BJ (cell line): ENCODE data around the gene SCFD1. TPM values are rescaled to one million over a fixed set of nuclear protein-coding genes. Genes with fewer than 3 reads are reported as not detected.
"Not testable (repeated sequence)": the region's sequence is repeated elsewhere in the genome, so short reads cannot be mapped to it uniquely, and the experiment has no call there.

Experiments
- CTCF ChIA-PET: fragments of 350-600 bp; formaldehyde crosslinking; extraction: SDS; loops from one replicate; lab custom pipeline; 2021; ENCODE audit warnings: antibody characterized with exemption, inconsistent platforms; lab: Yijun Ruan, JAX
- POLR2A ChIA-PET: fragments of 300-600 bp; sonication (Branson Sonifier 250); formaldehyde crosslinking; extraction: SDS; loops from one replicate; lab custom pipeline; 2021; ENCODE audit warnings: antibody characterized with exemption; lab: Charles Lee
- DNase-seq: peaks from one replicate; pipeline ENCODE4 v3.0.0-alpha.2; 2011; ENCODE audit warnings: low read depth
- H3K27me3 ChIP-seq: 2 replicates; pipeline ENCODE4 v1.6.0; 2011; ENCODE audit warnings: low read length; ENCODE audit not compliant: control insufficient read depth, insufficient read depth
- H3K36me3 ChIP-seq: 2 replicates; pipeline ENCODE4 v1.5.1; 2011; ENCODE audit warnings: low read length; ENCODE audit not compliant: control insufficient read depth, insufficient read depth
- H3K4me3 ChIP-seq: 2 replicates; pipeline ENCODE4 v1.5.1; 2011; ENCODE audit warnings: low read depth, mild to moderate bottlenecking, control low read depth, low read length
- polyA plus RNA-seq: library from polyadenylated mRNA; depleted of rRNA; stranded (reverse); fragments of >200 nt; gene quantifications from 2 replicates; pipeline ENCODE4 v1.2.3, GENCODE V29; 2011
- TF ChIP-seq, protein P1 (sequence below): IDR thresholded peaks from 2 replicates; pipeline ENCODE4 v1.5.1; 2011; ENCODE audit warnings: low read depth, mild to moderate bottlenecking, control low read depth, inconsistent platforms, low read length, moderate library complexity; ENCODE audit not compliant: insufficient read depth

The SCFD1 gene
- polyA plus RNA-seq, 1 experiment: 61.0 TPM

- DNase-seq: no peak
- no peaks in the 10 kb centered on the region for H3K27me3 ChIP-seq
- TF ChIP-seq, protein P1, sequence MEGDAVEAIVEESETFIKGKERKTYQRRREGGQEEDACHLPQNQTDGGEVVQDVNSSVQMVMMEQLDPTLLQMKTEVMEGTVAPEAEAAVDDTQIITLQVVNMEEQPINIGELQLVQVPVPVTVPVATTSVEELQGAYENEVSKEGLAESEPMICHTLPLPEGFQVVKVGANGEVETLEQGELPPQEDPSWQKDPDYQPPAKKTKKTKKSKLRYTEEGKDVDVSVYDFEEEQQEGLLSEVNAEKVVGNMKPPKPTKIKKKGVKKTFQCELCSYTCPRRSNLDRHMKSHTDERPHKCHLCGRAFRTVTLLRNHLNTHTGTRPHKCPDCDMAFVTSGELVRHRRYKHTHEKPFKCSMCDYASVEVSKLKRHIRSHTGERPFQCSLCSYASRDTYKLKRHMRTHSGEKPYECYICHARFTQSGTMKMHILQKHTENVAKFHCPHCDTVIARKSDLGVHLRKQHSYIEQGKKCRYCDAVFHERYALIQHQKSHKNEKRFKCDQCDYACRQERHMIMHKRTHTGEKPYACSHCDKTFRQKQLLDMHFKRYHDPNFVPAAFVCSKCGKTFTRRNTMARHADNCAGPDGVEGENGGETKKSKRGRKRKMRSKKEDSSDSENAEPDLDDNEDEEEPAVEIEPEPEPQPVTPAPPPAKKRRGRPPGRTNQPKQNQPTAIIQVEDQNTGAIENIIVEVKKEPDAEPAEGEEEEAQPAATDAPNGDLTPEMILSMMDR: peak; percentile 35
- ChIA-PET POLR2A (no interaction called here), CTCF (interaction anchor here (1.0 to 1.2 kb wide), 2 partner anchors 16 to 20 kb away, joined by 3 read pairs; no protein-coding TSS in a partner anchor)
- H3K4me3 ChIP-seq: no peak overlapping the region
- H3K36me3 ChIP-seq: peaks cover 2% of the 10 kb centered on the region
Measured at GRCh38 chr14:30681752-30682355, 59.7 kb downstream of the SCFD1 start.

DNA sequence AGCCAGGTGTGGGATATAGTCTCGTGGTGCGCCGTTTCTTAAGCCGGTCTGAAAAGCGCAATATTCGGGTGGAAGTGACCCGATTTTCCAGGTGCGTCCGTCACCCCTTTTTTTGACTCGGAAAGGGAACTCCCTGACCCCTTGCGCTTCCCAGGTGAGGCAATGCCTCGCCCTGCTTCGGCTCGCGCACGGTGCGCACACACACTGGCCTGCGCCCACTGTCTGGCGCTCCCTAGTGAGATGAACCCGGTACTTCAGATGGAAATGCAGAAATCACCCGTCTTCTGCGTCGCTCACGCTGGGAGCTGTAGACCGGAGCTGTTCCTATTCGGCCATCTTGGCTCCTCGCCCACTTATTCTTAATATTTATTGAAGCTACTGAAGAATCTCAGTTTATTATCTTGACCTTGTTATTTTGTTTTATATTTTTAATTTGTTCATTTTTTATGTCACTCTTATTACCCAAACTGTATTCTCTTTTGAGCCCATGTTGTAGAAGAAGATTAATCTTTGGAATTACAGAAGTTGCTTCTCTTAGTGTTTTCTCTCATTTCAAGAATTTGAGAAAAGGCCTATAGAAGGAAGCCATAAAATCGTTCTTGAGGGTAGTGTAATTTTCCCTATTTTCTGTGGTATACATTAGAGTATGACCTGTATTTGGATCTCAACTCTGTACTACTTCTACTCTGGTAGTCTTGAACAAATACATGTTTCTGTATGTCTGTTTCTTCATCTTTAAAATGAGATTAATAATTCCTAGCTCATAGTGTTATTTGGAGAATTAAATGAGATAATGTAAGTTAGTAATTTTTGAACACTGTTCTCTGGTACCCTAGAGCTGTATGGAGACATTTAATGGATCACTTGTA, 68.6 kb downstream of the SCFD1 start:
- POLR2A ChIA-PET, H3K36me3 ChIP-seq, DNase-seq, H3K4me3 ChIP-seq, H3K27me3 ChIP-seq, CTCF ChIA-PET: not testable (repeated sequence)

- CTCF ChIA-PET: no interaction called here
- peaks cover 4% of the 10 kb centered on the region for H3K36me3 ChIP-seq
- DNase-seq: no peak
- no peaks in the 10 kb centered on the region for H3K27me3 ChIP-seq
- POLR2A ChIA-PET: no interaction called here
- TF ChIP-seq, protein P1: no peak
- H3K4me3 ChIP-seq: no peak overlapping the region
Measured at GRCh38 chr14:30691751-30692398, 69.8 kb downstream of the SCFD1 start.

GRCh38 chr14:30692669-30693068, 70.5 kb downstream of the SCFD1 start:
- ChIA-PET CTCF (interaction anchor here (1.1 kb wide), 1 partner anchor 9 kb away, joined by 3 read pairs; no protein-coding TSS in a partner anchor), POLR2A (no interaction called here)

DNA sequence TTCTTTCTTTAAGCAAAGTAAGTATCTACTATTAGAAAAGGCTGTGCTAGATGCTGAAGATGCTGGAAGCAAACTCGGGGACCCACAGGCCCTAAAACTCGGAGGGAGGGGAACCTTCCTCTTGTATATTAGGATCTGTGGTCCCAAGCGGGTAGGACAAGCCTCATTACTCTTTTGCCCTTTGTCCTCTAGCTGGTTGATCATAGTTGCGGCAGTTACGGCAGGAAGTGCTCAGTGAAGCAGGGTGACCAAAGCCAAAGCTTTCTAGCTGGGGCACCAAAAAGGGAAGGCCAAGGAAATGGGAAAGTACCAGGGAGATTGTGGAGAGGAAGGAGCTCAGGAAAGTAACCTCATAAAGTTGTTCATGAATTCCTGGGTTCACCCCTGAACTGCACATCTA, 76.3 kb downstream of the SCFD1 start:
- POLR2A ChIA-PET: no interaction called here
- peaks cover 4% of the 10 kb centered on the region for H3K36me3 ChIP-seq
- CTCF ChIA-PET: interaction anchor here (0.7 to 1.5 kb wide), 3 partner anchors 17 to 138 kb away, joined by 3 read pairs; no protein-coding TSS in a partner anchor
- DNase-seq: no peak
- no peaks in the 10 kb centered on the region for H3K27me3 ChIP-seq
- TF ChIP-seq, protein P1: no peak
- no peak overlapping the region for H3K4me3 ChIP-seq

More at GRCh38 chr14:30692669-30693068, 70.5 kb downstream of the SCFD1 start:
- DNase-seq: no peak
- TF ChIP-seq, protein P1: no peak
- Histone ChIP-seq H3K27me3 (no peaks in the 10 kb centered on the region), H3K4me3 (no peak overlapping the region), H3K36me3 (peaks cover 4% of the 10 kb centered on the region)
